GM20000 (cell line): Measurements from ENCODE around the gene ADGRG1.
"Not testable (repeated sequence)": the region's sequence is repeated elsewhere in the genome, so short reads cannot be mapped to it uniquely, and the experiment has no call there.

Experiments
- DNase-seq: peaks from one replicate; pipeline ENCODE4 v3.0.0; 2012; ENCODE audit warnings: low spot score
- CTCF ChIP-seq: IDR thresholded peaks from 2 replicates; pipeline ENCODE4 v1.5.1; 2012; ENCODE audit warnings: mild to moderate bottlenecking, control low read depth; ENCODE audit errors: extremely low read depth, missing control alignments

Gene ADGRG1

DNA sequence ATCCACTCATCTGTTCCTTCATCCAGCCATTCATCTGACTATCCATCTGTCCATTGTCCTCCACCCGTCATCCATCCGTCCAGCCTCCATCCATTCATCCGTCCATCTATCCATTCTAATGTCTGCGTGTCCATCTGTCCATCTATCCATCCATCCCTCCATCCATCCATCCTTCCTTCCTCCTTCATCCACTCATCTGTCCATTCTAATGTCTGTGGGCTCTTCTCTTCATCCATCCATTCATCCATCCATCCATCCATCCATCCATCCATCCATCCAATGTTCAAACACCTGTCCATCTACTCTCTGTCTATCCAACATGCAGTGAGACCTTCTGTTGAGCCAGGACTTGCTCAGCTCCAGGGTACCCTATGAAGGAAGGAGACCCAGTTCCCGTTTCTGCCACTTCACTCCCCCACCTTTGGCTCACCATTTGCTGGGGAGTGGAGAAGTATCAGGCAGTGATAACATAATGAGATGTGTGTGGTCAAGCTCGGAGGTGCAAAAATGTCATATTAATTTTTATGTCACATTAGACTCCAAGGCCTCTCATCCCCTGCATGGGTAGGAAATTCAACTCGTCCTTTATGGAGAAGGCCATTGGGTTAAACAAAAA is 36.5 kb upstream of the ADGRG1 start:
- DNase-seq = no peak
- no peak for TF ChIP-seq CTCF

GRCh38 chr16:57592591-57593003 is 35.8 kb upstream of the ADGRG1 start:
- DNase-seq = no peak

GRCh38 chr16:57593021-57593420 is 35.4 kb upstream of the ADGRG1 start:
- TF ChIP-seq CTCF = no peak
- DNase-seq = no peak

More at GRCh38 chr16:57592591-57593003, 35.8 kb upstream of the ADGRG1 start:
- no peak for TF ChIP-seq CTCF

GRCh38 chr16:57593990-57594389 is 34.4 kb upstream of the ADGRG1 start:
- DNase-seq = no peak
- TF ChIP-seq CTCF = no peak

- no peak for TF ChIP-seq CTCF
- DNase-seq = no peak
These were observed 33.8 kb upstream of the ADGRG1 start for GRCh38 chr16:57594531-57595031.

GRCh38 chr16:57596234-57596633 is 32.2 kb upstream of the ADGRG1 start:
- DNase-seq = not testable (repeated sequence)

GRCh38 chr16:57598437-57598836 is 30.0 kb upstream of the ADGRG1 start:
- no peak for TF ChIP-seq CTCF
- DNase-seq = no peak

GRCh38 chr16:57600048-57600835 is 28.2 kb upstream of the ADGRG1 start:
- peak; percentile 60 for DNase-seq
- TF ChIP-seq CTCF = peak; percentile 83
